T-helper 9 cell (primary cell): ENCODE measurements around the gene SLC6A11.

ENCODE experiments used
- DNase-seq: peaks from one replicate; pipeline ENCODE4 v3.0.0-alpha.2; 2020

Gene SLC6A11

GRCh38 chr3:10845001-10845761 is 29.2 kb downstream of the SLC6A11 start:
- no peak for DNase-seq

- DNase-seq: no peak
Measured at GRCh38 chr3:10845839-10846656, 30.0 kb downstream of the SLC6A11 start.

GRCh38 chr3:10846657-10846975 is 30.6 kb downstream of the SLC6A11 start:
- DNase-seq: no peak

- no peak for DNase-seq
Measured at GRCh38 chr3:10848261-10848660, 32.2 kb downstream of the SLC6A11 start.

- no peak for DNase-seq
Measured at GRCh38 chr3:10852066-10852808, 36.2 kb downstream of the SLC6A11 start.

GRCh38 chr3:10855083-10855870 is 39.2 kb downstream of the SLC6A11 start:
- no peak for DNase-seq

- no peak for DNase-seq
Measured at GRCh38 chr3:10855871-10856662, 40.0 kb downstream of the SLC6A11 start.

- DNase-seq: no peak
Measured at GRCh38 chr3:10857235-10857634, 41.2 kb downstream of the SLC6A11 start.

- DNase-seq: no peak
Measured at GRCh38 chr3:10858091-10858490, 42.1 kb downstream of the SLC6A11 start.

- no peak for DNase-seq
Measured at GRCh38 chr3:10867384-10867783, 51.4 kb downstream of the SLC6A11 start.

GRCh38 chr3:10869460-10869859 is 53.4 kb downstream of the SLC6A11 start:
- no peak for DNase-seq

- no peak for DNase-seq
Measured at GRCh38 chr3:10870296-10870695, 54.3 kb downstream of the SLC6A11 start.

GRCh38 chr3:10873415-10873814 is 57.4 kb downstream of the SLC6A11 start:
- no peak for DNase-seq

GRCh38 chr3:10875914-10876313 is 59.9 kb downstream of the SLC6A11 start:
- no peak for DNase-seq

GRCh38 chr3:10876661-10877060 is 60.6 kb downstream of the SLC6A11 start:
- DNase-seq: no peak

GRCh38 chr3:10882851-10883250 is 66.8 kb downstream of the SLC6A11 start:
- DNase-seq: no peak

- DNase-seq: no peak
Measured at GRCh38 chr3:10883478-10884234, 67.6 kb downstream of the SLC6A11 start.

- DNase-seq: no peak
Measured at GRCh38 chr3:10887015-10887414, 71.0 kb downstream of the SLC6A11 start.

- DNase-seq: no peak
Measured at GRCh38 chr3:10888518-10889090, 72.6 kb downstream of the SLC6A11 start.

GRCh38 chr3:10889206-10889960 is 73.4 kb downstream of the SLC6A11 start:
- no peak for DNase-seq
